Fibroblast of upper back skin (primary cell): ENCODE results near the gene NUP188.
A peak's percentile ranks its signal among the peaks of the same experiment; 100 is the strongest.
"Not testable (repeated sequence)": the region's sequence is repeated elsewhere in the genome, so short reads cannot be mapped to it uniquely, and the experiment has no call there.

Experiments
- DNase-seq: peaks from one replicate; pipeline ENCODE4 v3.0.0-alpha.2; 2013

NUP188 gene

GRCh38 chr9:128917151-128917849 is 30.2 kb upstream of the NUP188 start:
- DNase-seq = peak; percentile 69

GRCh38 chr9:128918921-128919320 is 28.6 kb upstream of the NUP188 start:
- no peak for DNase-seq

GRCh38 chr9:128919402-128920089 is 28.0 kb upstream of the NUP188 start:
- no peak for DNase-seq

GRCh38 chr9:128920381-128921058 is 27.0 kb upstream of the NUP188 start, which contains the start of gene PHYHD1:
PHYHD1 (plus strand) TSS chr9:128920982; CDS start chr9:128922324, 1,342 bp downstream.
- peak; percentile 57 for DNase-seq

GRCh38 chr9:128921881-128922763 is 25.4 kb upstream of the NUP188 start:
- peak; percentile 61 for DNase-seq

- DNase-seq = no peak
Measured at GRCh38 chr9:128923493-128923883, 24.0 kb upstream of the NUP188 start.

- peak; percentile 46 for DNase-seq
Measured at GRCh38 chr9:128927731-128928411, 19.6 kb upstream of the NUP188 start.

- DNase-seq = no peak
Measured at GRCh38 chr9:128928624-128929023, 18.9 kb upstream of the NUP188 start.

GRCh38 chr9:128929560-128929959 is 17.9 kb upstream of the NUP188 start:
- no peak for DNase-seq

GRCh38 chr9:128933731-128934130 is 13.8 kb upstream of the NUP188 start:
- DNase-seq = no peak

- no peak for DNase-seq
Measured at GRCh38 chr9:128936171-128936865, 11.2 kb upstream of the NUP188 start.

- DNase-seq = no peak
Measured at GRCh38 chr9:128937310-128938165, 10.0 kb upstream of the NUP188 start.

- DNase-seq = no peak
Measured at GRCh38 chr9:128940271-128940921, 7.1 kb upstream of the NUP188 start.

- DNase-seq = no peak
Measured at GRCh38 chr9:128940946-128941755, 6.3 kb upstream of the NUP188 start.

GRCh38 chr9:128943832-128944620 is 3.5 kb upstream of the NUP188 start:
- DNase-seq = no peak

- DNase-seq = not testable (repeated sequence)
Measured at GRCh38 chr9:128944966-128945365, 2.5 kb upstream of the NUP188 start.

GRCh38 chr9:128945798-128946501 is 1.5 kb upstream of the NUP188 start:
- DNase-seq = no peak
